Omental fat pad (tissue), 4 donors: ENCODE measurements around the gene CDK5RAP2. TPM values are rescaled to one million over a fixed set of nuclear protein-coding genes. Genes with fewer than 3 reads are reported as not detected.

Experiments used
- ATAC-seq: fragments of 150-250 bp; one replicate; pipeline ENCODE4 v1.9.1; 2016; ENCODE audit warnings: mild to moderate bottlenecking, moderate library complexity; ENCODE audit not compliant: low FRiP score
- DNase-seq: peaks from one replicate; pipeline ENCODE4 v3.0.0-alpha.2; 2019; ENCODE audit warnings: low spot score
- total RNA-seq, 4 donors: library from RNA; depleted of rRNA; stranded (reverse); fragments of >200 nt; gene quantifications; one replicate each; pipeline ENCODE4 v1.1.0, GENCODE V29; 2016
- TF ChIP-seq, protein P1 (sequence below), 3 donors: fragments of 450-650 bp; IDR thresholded peaks; one replicate each; pipeline ENCODE4 v1.5.1; 2016 to 2017; ENCODE audit warnings: antibody characterized with exemption in 3 of 3, mild to moderate bottlenecking in 3 of 3, moderate library complexity in 2 of 3

The CDK5RAP2 gene
- total RNA-seq, 4 donors from 2014 or later: 32.8 to 47.6 (median 39.4) TPM

DNA sequence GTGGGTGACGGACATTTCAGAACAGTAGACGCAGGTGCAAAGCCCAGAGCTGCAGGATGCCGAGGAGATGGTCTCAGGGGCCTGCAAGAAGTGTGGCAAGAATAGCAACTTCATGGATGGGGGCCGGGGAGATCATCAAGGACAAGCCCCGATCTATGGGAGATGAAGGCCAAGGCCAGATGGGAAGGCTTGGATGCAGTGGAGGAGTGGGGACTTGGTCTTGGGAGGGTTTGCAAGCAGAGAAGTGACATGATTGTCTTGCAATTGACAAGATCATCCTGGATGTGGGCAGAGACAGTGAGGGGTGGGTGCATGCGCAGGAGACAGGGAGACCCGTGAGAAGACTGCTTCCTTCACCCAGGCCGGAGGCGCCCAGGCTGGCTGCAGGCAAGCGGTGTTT, 198.1 kb downstream of the CDK5RAP2 start:
- TF ChIP-seq, protein P1, sequence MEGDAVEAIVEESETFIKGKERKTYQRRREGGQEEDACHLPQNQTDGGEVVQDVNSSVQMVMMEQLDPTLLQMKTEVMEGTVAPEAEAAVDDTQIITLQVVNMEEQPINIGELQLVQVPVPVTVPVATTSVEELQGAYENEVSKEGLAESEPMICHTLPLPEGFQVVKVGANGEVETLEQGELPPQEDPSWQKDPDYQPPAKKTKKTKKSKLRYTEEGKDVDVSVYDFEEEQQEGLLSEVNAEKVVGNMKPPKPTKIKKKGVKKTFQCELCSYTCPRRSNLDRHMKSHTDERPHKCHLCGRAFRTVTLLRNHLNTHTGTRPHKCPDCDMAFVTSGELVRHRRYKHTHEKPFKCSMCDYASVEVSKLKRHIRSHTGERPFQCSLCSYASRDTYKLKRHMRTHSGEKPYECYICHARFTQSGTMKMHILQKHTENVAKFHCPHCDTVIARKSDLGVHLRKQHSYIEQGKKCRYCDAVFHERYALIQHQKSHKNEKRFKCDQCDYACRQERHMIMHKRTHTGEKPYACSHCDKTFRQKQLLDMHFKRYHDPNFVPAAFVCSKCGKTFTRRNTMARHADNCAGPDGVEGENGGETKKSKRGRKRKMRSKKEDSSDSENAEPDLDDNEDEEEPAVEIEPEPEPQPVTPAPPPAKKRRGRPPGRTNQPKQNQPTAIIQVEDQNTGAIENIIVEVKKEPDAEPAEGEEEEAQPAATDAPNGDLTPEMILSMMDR (IDR thresholded peaks at IDR 0.05): no peak
- ATAC-seq (no peak), DNase-seq (no peak)

DNA sequence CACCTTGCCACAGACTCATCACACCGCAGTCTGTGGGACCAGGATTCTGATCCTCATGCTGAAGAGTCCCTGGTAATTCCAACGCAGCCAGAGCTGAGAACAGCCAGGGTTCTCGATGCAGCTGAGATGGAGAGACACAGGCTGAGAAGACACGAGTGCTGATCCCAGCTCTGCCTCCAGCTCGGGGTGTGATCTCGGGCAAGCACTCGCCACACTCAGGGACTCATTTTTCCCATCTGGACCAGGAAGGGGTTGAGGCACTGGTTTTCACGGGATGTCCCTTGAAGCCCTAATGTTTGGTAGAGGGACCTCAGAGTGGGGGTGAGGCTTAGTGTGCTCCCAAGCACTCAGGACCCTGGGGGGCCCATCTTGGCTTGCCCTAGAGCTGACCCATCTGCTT, 200.4 kb downstream of the CDK5RAP2 start:
- ATAC-seq (no peak), DNase-seq (no peak)
- TF ChIP-seq, protein P1 (IDR thresholded peaks at IDR 0.05): no peak

DNA sequence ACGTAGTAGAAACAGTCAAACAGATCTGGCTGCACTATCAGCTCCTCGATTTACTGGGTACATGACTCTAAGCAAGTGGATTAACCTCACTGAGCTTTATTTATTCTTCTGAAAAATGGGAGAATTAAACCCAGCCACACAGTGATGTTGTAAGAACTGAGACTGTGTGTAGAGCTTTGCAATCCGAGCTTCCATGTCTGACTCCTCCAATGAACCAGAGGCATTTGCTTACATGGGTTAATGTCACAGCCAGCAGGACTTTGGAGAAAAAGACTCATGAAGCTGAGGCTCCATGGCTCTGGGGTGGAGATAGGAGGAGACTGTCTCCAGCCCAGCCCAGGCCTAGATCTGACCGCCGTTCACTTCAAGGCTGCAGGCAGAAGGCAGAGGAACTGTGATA, 201.3 kb downstream of the CDK5RAP2 start:
- no peak for ATAC-seq
- TF ChIP-seq, protein P1 (IDR thresholded peaks at IDR 0.05): no peak
- DNase-seq: no peak

DNA sequence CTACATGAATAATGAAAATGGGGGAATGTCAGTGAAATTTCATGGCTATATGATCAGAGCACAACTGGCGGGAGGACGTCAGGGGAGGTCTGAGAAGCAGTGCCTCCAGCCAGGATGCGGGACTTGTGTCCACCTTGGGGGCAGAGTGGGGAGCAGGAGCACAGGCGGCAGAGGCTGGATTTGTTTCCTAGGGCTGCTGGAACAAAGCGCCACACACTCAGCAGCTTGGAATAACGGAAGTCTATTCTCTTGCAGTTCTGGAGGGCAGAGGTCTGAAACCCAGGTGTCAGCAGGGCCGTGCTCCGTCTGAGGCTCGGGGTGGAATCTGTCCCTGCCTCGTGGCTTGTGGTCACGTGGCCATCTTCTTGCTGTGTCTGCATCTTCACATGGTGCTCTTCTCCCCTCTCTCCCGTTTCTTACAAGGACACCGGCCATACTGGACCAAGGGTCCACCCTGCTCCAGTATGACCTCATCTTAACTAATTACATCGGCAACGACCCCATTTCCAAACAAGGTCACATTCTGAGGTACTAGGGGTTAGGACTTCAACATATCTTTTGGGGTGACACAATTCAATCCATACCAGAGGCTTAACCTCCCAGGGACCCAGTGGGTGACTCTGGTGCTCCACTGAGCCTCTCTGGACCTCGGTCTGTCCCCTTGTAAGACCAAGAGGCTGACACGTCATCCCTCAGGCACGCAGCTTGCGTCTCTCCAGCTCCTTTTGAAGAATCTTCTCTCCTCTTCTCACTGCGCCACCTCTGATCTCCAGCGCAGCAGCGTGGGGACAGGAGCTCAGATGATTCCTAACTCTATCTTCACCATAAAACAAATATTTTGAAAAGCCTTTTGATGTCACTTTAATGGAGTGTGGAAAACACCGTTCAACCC, 202.5 kb downstream of the CDK5RAP2 start:
- no peak for ATAC-seq
- DNase-seq: no peak

DNA sequence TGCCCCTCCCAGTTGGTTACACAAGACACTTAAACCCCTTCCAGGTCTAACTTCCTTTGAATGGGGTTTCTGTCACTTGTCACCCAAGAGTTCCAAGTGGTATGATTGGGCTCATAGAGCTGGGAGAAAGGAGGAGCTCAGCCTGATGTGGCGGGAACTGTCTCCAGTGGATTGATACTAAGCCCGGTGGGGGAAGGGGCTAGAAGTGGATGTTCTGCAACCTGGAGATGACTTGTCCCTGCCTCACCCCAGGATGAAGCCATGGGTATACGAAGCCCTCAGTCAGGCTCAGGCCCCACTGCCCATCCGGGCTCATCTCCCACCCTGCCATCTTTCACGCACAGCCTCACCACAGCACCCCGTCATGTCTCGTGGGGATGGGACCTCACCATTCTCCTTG, 203.9 kb downstream of the CDK5RAP2 start:
- TF ChIP-seq, protein P1 (IDR thresholded peaks at IDR 0.05): no peak
- no peak for ATAC-seq
- DNase-seq: no peak

More for the DNA sequence above, 202.5 kb downstream of the CDK5RAP2 start:
- TF ChIP-seq, protein P1 (IDR thresholded peaks at IDR 0.05): no peak

DNA sequence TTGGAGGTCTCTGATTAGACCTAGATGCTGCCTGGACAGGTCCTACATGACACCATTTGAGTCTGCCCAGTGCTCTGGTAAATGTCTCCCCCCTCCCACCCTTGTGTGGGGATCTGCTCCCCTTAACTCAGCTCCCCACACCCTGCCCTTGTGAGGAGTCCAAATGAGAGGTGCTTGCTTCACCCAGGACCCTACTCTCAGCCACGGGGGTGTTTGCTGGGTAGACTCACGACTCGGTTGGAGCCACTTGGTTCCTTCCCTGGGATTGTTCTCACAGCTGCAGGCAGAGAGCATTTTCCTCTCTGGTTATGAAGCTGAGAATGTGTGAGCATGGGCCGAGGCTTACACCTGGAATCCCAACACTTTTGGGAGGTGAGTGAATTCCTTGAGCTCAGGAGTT, 204.7 kb downstream of the CDK5RAP2 start:
- TF ChIP-seq, protein P1 (IDR thresholded peaks at IDR 0.05): no peak
- ATAC-seq (no peak), DNase-seq (no peak)

DNA sequence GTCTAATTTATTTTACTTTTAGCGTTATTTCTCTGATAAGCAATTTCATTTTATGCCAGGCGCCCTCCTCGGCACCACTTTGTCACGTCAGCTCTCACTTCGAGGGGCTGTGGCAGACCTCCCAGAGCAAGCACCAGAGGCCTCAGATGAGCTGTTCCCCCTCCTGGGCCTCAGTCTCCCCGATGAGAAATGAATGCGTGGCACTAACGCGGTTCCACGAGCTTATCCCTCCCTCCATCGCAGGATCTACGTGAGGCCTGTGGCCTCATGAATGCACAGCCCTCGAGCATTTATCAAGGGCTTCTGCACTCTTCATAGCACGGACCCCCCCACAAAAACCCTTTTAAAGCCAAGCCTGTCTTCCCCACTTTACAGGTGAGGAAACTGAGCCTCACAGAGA, 205.2 kb downstream of the CDK5RAP2 start:
- DNase-seq: no peak
- TF ChIP-seq, protein P1 (IDR thresholded peaks at IDR 0.05): no peak
- ATAC-seq: no peak
